ENCODE measurements around the gene GTPBP10. TPM values are rescaled to one million over a fixed set of nuclear protein-coding genes. Genes with fewer than 3 reads are reported as not detected.
A peak's percentile ranks its signal among the peaks of the same experiment; 100 is the strongest.
"Not testable (repeated sequence)": the region's sequence is repeated elsewhere in the genome, so short reads cannot be mapped to it uniquely, and the experiment has no call there.

GTPBP10 gene
- total RNA-seq, 1 experiment from 2014 or later: 23.3 TPM

DNA sequence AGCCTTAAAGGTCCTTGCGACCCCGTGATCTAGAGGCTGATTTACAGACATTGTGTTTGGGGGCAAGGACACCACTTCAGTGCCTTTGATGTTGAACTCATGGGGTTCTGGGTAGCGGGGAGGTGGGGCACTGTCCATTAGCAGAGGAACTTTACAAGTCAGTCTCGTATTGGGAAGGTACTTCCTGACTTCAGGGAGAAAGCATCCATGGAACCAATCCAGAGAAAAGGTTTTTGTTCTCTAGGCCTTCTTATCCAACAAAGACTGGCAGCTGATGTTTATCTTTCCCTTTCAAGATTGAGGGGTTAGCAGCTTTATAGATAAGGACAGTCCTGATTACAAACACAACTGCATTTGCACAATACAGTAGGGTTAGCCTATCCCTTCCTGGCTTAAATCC lies 2.8 kb downstream of the GTPBP10 start:
- Histone ChIP-seq H2BK5ac (ENCODE audit: insufficient read length, low read length) (no peak overlapping the region), H3K4me1 (ENCODE audit: insufficient read depth, low read length) (no peaks in the 10 kb centered on the region), H3K23me2 (ENCODE audit: insufficient read length, low read depth, low read length, poor library complexity, severe bottlenecking) (peaks cover 5% of the 10 kb centered on the region), H3K14ac (ENCODE audit: insufficient read depth, low read length) (no peak overlapping the region), H3K4me2 (ENCODE audit: insufficient read depth, insufficient read length, low read length) (no peak overlapping the region), H3K79me1 (ENCODE audit: insufficient read depth, low read depth, low read length, poor library complexity, severe bottlenecking) (no peaks in the 10 kb centered on the region), H4K91ac (ENCODE audit: insufficient read length, low read depth, low read length) (no peak overlapping the region), H3K9me3 (ENCODE audit: control insufficient read depth, low read depth, low read length) (no peaks in the 10 kb centered on the region), H2AFZ (ENCODE audit: low read length) (no peak overlapping the region), H3T11ph (ENCODE audit: low read length) (no peak overlapping the region), H3K9ac (ENCODE audit: extremely low read depth, insufficient read length, low read length) (no peak overlapping the region), H3K27ac (ENCODE audit: insufficient read length, low read depth, low read length) (no peak overlapping the region), H2AK5ac (ENCODE audit: insufficient read length, low read length) (no peak overlapping the region), H3K56ac (ENCODE audit: insufficient read length, low read depth, low read length) (no peak overlapping the region), H3K79me2 (ENCODE audit: insufficient read depth, low read length) (peaks cover 2% of the 10 kb centered on the region; the same call in 1 of the 2 replicates), H4K5ac (ENCODE audit: insufficient read length, low read depth, low read length) (no peak overlapping the region), H4K8ac (replicated peaks; ENCODE audit: insufficient read length, low read depth, low read length) (no peak overlapping the region), H3K23ac (ENCODE audit: insufficient read length, low read depth, low read length) (no peak overlapping the region), H2BK120ac (ENCODE audit: low read depth, low read length, poor library complexity, severe bottlenecking) (no peak overlapping the region), H2BK12ac (ENCODE audit: insufficient read length, low read depth, low read length) (no peak overlapping the region), H3K27me3 (ENCODE audit: insufficient read depth, low read length) (no peaks in the 10 kb centered on the region), H2BK15ac (ENCODE audit: low read depth, low read length) (no peak overlapping the region), H2BK20ac (ENCODE audit: low read depth, low read length, poor library complexity, severe bottlenecking) (no peak overlapping the region), H4K20me1 (ENCODE audit: control insufficient read depth, insufficient read depth, insufficient read length) (no peaks in the 10 kb centered on the region), H3K18ac (ENCODE audit: insufficient read length, low read depth, low read length) (no peak overlapping the region), H3K4ac (ENCODE audit: low read depth, low read length) (no peak overlapping the region)
- peaks cover 0 to 2% (median 0%) of the 10 kb centered on the region in 3 experiments; a peak in 3 of 7 replicates for H3K36me3 Mint-ChIP-seq (ENCODE audit: insufficient read depth in 1 of 3, low read depth in 3 of 3)
- H3K4me3 Mint-ChIP-seq: no peak overlapping the region
- DNase-seq: no peak
- WGBS (ENCODE audit: extremely low coverage, insufficient read length, low lambda C conversion rate): no CpG with 5 or more reads among the region's 4 CpGs
- peaks cover 7 to 12% of the 10 kb centered on the region in 2 experiments for H3K4me1 Mint-ChIP-seq
- no peaks in the 10 kb centered on the region for H3K27me3 Mint-ChIP-seq (ENCODE audit: low read depth)
- no peak for TF ChIP-seq CTCF (conservative IDR thresholded peaks at IDR 0.05)
- no peaks in the 10 kb centered on the region; a peak in 1 of 5 replicates for H3K9me3 Mint-ChIP-seq
- H3K27ac Mint-ChIP-seq: 0 out of 7 replicates have a peak overlapping the region, but pooled peaks of 1 of the 3 experiments have one; percentile 56

GRCh38 chr7:90350032-90350431 lies 3.5 kb downstream of the GTPBP10 start:
- not testable (repeated sequence) for H3K36me3 Mint-ChIP-seq (ENCODE audit: insufficient read depth in 1 of 3, low read depth in 3 of 3); H2BK120ac ChIP-seq (ENCODE audit: low read depth, low read length, poor library complexity, severe bottlenecking); H3K14ac ChIP-seq (ENCODE audit: insufficient read depth, low read length); H3K27ac Mint-ChIP-seq; H3K23ac ChIP-seq (ENCODE audit: insufficient read length, low read depth, low read length); H3K79me2 ChIP-seq (ENCODE audit: insufficient read depth, low read length); H3K9ac ChIP-seq (ENCODE audit: extremely low read depth, insufficient read length, low read length); H4K8ac ChIP-seq (replicated peaks; ENCODE audit: insufficient read length, low read depth, low read length); H2BK5ac ChIP-seq (ENCODE audit: insufficient read length, low read length); H3K4me3 Mint-ChIP-seq; H2AK5ac ChIP-seq (ENCODE audit: insufficient read length, low read length); H3K27me3 ChIP-seq (ENCODE audit: insufficient read depth, low read length); H3K4ac ChIP-seq (ENCODE audit: low read depth, low read length); H4K91ac ChIP-seq (ENCODE audit: insufficient read length, low read depth, low read length); H3K27ac ChIP-seq (ENCODE audit: insufficient read length, low read depth, low read length); H2AFZ ChIP-seq (ENCODE audit: low read length); H3K23me2 ChIP-seq (ENCODE audit: insufficient read length, low read depth, low read length, poor library complexity, severe bottlenecking); H3K79me1 ChIP-seq (ENCODE audit: insufficient read depth, low read depth, low read length, poor library complexity, severe bottlenecking); H3K4me1 ChIP-seq (ENCODE audit: insufficient read depth, low read length); H2BK20ac ChIP-seq (ENCODE audit: low read depth, low read length, poor library complexity, severe bottlenecking); H4K5ac ChIP-seq (ENCODE audit: insufficient read length, low read depth, low read length); H3T11ph ChIP-seq (ENCODE audit: low read length); H3K4me2 ChIP-seq (ENCODE audit: insufficient read depth, insufficient read length, low read length); DNase-seq; H2BK15ac ChIP-seq (ENCODE audit: low read depth, low read length); H3K56ac ChIP-seq (ENCODE audit: insufficient read length, low read depth, low read length); H3K9me3 ChIP-seq (ENCODE audit: control insufficient read depth, low read depth, low read length); H4K20me1 ChIP-seq (ENCODE audit: control insufficient read depth, insufficient read depth, insufficient read length); H3K27me3 Mint-ChIP-seq (ENCODE audit: low read depth); H3K9me3 Mint-ChIP-seq; H3K18ac ChIP-seq (ENCODE audit: insufficient read length, low read depth, low read length); H2BK12ac ChIP-seq (ENCODE audit: insufficient read length, low read depth, low read length)
- H3K4me1 Mint-ChIP-seq: peaks cover 7 to 12% of the 10 kb centered on the region in 2 experiments
- WGBS (ENCODE audit: extremely low coverage, insufficient read length, low lambda C conversion rate): no CpG with 5 or more reads among the region's 3 CpGs
